Retinal pigment epithelial cell (primary cell): ENCODE data around the gene CRABP2.
A peak's percentile ranks its signal among the peaks of the same experiment; 100 is the strongest.

Source experiments
- DNase-seq: peaks from one replicate; pipeline ENCODE4 v3.0.0-alpha.2; 2010; ENCODE audit warnings: low read depth
- H3K4me3 ChIP-seq: 2 replicates; pipeline ENCODE4 v1.5.1; 2011; ENCODE audit warnings: mild to moderate bottlenecking, low read length, control low read depth, moderate library complexity
- TF ChIP-seq, protein P1 (sequence below): conservative IDR thresholded peaks from 2 replicates; pipeline ENCODE4 v1.5.1; 2011; ENCODE audit warnings: low read depth, low read length, control low read depth, inconsistent platforms

CRABP2 gene

GRCh38 chr1:156662005-156662799, 43.2 kb downstream of the CRABP2 start:
- no peak for DNase-seq
- no peak overlapping the region for H3K4me3 ChIP-seq
- TF ChIP-seq, protein P1, sequence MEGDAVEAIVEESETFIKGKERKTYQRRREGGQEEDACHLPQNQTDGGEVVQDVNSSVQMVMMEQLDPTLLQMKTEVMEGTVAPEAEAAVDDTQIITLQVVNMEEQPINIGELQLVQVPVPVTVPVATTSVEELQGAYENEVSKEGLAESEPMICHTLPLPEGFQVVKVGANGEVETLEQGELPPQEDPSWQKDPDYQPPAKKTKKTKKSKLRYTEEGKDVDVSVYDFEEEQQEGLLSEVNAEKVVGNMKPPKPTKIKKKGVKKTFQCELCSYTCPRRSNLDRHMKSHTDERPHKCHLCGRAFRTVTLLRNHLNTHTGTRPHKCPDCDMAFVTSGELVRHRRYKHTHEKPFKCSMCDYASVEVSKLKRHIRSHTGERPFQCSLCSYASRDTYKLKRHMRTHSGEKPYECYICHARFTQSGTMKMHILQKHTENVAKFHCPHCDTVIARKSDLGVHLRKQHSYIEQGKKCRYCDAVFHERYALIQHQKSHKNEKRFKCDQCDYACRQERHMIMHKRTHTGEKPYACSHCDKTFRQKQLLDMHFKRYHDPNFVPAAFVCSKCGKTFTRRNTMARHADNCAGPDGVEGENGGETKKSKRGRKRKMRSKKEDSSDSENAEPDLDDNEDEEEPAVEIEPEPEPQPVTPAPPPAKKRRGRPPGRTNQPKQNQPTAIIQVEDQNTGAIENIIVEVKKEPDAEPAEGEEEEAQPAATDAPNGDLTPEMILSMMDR: no peak

GRCh38 chr1:156660752-156661112, 44.7 kb downstream of the CRABP2 start:
- H3K4me3 ChIP-seq: peak overlapping the region; percentile 45
- TF ChIP-seq, protein P1: no peak

DNA sequence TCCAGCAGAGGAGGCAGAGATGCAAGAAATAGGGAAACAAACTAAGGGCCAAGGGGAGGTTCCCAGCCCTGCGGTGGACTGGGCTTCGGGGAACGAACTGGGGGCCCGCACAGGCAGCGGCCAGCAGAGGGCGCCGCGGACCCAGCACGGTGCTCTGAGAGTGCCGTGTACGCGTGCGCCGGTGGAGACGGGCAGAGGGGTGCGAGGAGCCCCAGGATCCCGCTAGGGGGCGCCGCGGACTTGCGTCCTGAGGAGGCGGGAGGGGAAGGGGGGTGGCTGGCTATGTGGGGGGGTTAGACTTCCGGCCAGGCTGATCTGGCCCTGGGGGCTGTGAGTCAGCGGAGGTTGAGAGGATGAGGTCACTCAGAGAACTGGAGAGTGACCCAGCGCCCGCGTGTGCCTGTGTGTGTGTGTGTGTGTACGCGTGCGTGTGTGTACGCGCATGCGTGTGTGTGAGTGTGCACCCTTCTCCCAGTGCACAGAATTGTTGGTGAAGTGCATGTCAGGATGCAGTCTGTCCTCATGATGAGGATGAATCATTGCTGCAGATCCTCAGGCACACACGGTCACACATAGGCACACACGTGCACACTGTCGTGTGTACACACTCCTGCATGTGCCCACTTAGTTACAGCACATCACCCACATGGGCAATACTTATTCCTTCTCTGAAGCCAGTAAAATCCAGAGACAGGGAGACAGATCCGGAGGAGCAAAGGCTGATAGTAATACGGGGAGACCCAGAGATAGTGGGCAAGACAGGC, 45.2 kb downstream of the CRABP2 start:
- DNase-seq: peak; percentile 77
- H3K4me3 ChIP-seq: peak overlapping the region; percentile 45
- TF ChIP-seq, protein P1: peak; percentile 97

More at GRCh38 chr1:156660752-156661112, 44.7 kb downstream of the CRABP2 start:
- no peak for DNase-seq

GRCh38 chr1:156659661-156659987, 45.8 kb downstream of the CRABP2 start:
- TF ChIP-seq, protein P1: no peak
- no peak for DNase-seq
- peak overlapping the region; percentile 24 for H3K4me3 ChIP-seq

DNA sequence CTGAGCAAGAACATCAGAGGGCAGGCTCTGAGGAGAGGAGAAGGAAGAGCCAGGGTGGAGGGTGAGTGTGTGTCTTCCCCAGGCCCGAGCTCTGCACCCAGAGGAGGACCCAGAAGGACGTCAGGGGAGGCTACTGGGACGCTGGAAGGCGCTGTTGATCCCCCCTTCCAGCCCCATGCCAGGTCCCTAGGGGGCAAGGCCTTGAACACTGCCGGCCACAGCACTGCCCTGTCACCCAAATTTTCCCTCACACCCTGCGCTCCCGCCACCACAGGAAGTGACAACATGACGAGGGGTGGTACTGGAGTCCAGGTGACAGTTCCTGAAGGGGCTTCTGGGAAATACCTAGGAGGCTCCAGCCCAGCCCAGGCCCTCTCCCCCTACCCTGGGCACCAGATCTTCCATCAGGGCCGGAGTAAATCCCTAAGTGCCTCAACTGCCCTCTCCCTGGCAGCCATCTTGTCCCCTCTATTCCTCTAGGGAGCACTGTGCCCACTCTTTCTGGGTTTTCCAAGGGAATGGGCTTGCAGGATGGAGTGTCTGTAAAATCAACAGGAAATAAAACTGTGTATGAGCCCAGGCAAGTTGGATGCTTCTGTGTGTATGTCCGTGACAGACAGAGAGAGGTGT, 46.3 kb downstream of the CRABP2 start:
- TF ChIP-seq, protein P1: no peak
- H3K4me3 ChIP-seq: no peak overlapping the region
- DNase-seq: no peak

DNA sequence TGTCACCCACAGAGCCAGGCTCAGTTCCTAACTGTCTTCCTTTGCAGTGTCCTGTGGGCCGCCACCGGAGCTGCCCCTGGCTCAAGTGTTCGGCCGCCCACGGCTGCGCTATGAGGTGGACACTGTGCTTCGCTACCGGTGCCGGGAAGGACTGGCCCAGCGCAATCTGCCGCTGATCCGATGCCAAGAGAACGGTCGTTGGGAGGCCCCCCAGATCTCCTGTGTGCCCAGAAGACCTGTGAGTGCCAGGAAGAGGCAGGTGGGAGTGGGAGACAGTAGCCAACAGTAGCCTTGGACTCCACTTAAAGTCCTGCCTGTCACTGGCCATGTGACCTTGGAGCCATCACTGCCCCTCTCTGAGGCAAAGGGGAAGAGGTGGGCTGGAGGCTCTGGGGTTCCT, 46.9 kb downstream of the CRABP2 start:
- no peak for DNase-seq
- H3K4me3 ChIP-seq: no peak overlapping the region
- TF ChIP-seq, protein P1: no peak
